Skeletal muscle satellite cell (primary cell): ENCODE results near the gene CYB5R3.

ENCODE experiments used
- H3K27me3 ChIP-seq: 2 replicates; pipeline ENCODE4 v1.7.0; 2013; ENCODE audit warnings: low read length; ENCODE audit not compliant: control insufficient read depth, insufficient read depth
- H3K36me3 ChIP-seq: 2 replicates; pipeline ENCODE4 v1.7.0; 2013; ENCODE audit warnings: mild to moderate bottlenecking, control low read depth, low read length; ENCODE audit not compliant: insufficient read depth
- H3K4me1 ChIP-seq: 2 replicates; pipeline ENCODE4 v1.7.0; 2013; ENCODE audit warnings: low read length; ENCODE audit not compliant: control insufficient read depth, insufficient read depth
- H3K4me2 ChIP-seq: 2 replicates; pipeline ENCODE4 v1.7.0; 2013; ENCODE audit warnings: mild to moderate bottlenecking, low read length
- H3K4me3 ChIP-seq: 2 replicates; pipeline ENCODE4 v1.7.0; 2013; ENCODE audit warnings: low read length
- H3K9ac ChIP-seq: 2 replicates; pipeline ENCODE4 v1.7.0; 2013; ENCODE audit warnings: mild to moderate bottlenecking, low read depth, low read length, moderate library complexity
- H3K9me3 ChIP-seq: replicated peaks from 2 replicates; pipeline ENCODE4 v1.7.0; 2013; ENCODE audit warnings: mild to moderate bottlenecking, control low read depth, low read length

Gene CYB5R3

GRCh38 chr22:42651134-42651533 lies 1.9 kb upstream of the CYB5R3 start:
- no peak overlapping the region for H3K4me3 ChIP-seq
- H3K9ac ChIP-seq = no peak overlapping the region
- H3K36me3 ChIP-seq = no peaks in the 10 kb centered on the region
- H3K4me1 ChIP-seq = peaks cover 28% of the 10 kb centered on the region
- no peaks in the 10 kb centered on the region for H3K27me3 ChIP-seq
- H3K4me2 ChIP-seq = no peak overlapping the region
- no peaks in the 10 kb centered on the region for H3K9me3 ChIP-seq

GRCh38 chr22:42648368-42649245 lies 585 bp downstream of the CYB5R3 start:
- Histone ChIP-seq H3K9ac (peak overlapping the region; percentile 95), H3K4me1 (peaks cover 53% of the 10 kb centered on the region), H3K36me3 (no peaks in the 10 kb centered on the region), H3K4me3 (peak overlapping the region; percentile 88), H3K4me2 (peak overlapping the region; percentile 99), H3K27me3 (no peaks in the 10 kb centered on the region), H3K9me3 (no peaks in the 10 kb centered on the region)

GRCh38 chr22:42648017-42648367 lies 1.2 kb downstream of the CYB5R3 start:
- H3K9me3 ChIP-seq = no peaks in the 10 kb centered on the region
- peak overlapping the region; percentile 99 for H3K4me2 ChIP-seq
- peak overlapping the region; percentile 88 for H3K4me3 ChIP-seq
- H3K27me3 ChIP-seq = no peaks in the 10 kb centered on the region
- no peaks in the 10 kb centered on the region for H3K36me3 ChIP-seq
- peaks cover 54% of the 10 kb centered on the region for H3K4me1 ChIP-seq
- peak overlapping the region; percentile 95 for H3K9ac ChIP-seq

GRCh38 chr22:42646569-42647525 lies 2.3 kb downstream of the CYB5R3 start:
- H3K27me3 ChIP-seq = no peaks in the 10 kb centered on the region
- H3K4me3 ChIP-seq = peak overlapping the region; percentile 56
- H3K4me1 ChIP-seq = peaks cover 59% of the 10 kb centered on the region
- no peaks in the 10 kb centered on the region for H3K9me3 ChIP-seq
- H3K9ac ChIP-seq = peak overlapping the region; percentile 61
- H3K36me3 ChIP-seq = no peaks in the 10 kb centered on the region
- H3K4me2 ChIP-seq = peak overlapping the region; percentile 99

GRCh38 chr22:42645938-42646568 lies 3.1 kb downstream of the CYB5R3 start:
- peak overlapping the region; percentile 61 for H3K9ac ChIP-seq
- no peaks in the 10 kb centered on the region for H3K9me3 ChIP-seq

GRCh38 chr22:42645341-42645937 lies 3.8 kb downstream of the CYB5R3 start:
- H3K27me3 ChIP-seq = no peaks in the 10 kb centered on the region
- peaks cover 61% of the 10 kb centered on the region for H3K4me1 ChIP-seq
- peak overlapping the region; percentile 61 for H3K9ac ChIP-seq
- H3K4me3 ChIP-seq = peak overlapping the region; percentile 56
- H3K36me3 ChIP-seq = no peaks in the 10 kb centered on the region
- peak overlapping the region; percentile 99 for H3K4me2 ChIP-seq
- no peaks in the 10 kb centered on the region for H3K9me3 ChIP-seq

More at GRCh38 chr22:42645938-42646568, 3.1 kb downstream of the CYB5R3 start:
- no peaks in the 10 kb centered on the region for H3K27me3 ChIP-seq
- H3K4me3 ChIP-seq = peak overlapping the region; percentile 56
- H3K4me1 ChIP-seq = peaks cover 61% of the 10 kb centered on the region
- no peaks in the 10 kb centered on the region for H3K36me3 ChIP-seq
- peak overlapping the region; percentile 99 for H3K4me2 ChIP-seq

GRCh38 chr22:42644422-42645340 lies 4.5 kb downstream of the CYB5R3 start:
- H3K4me1 ChIP-seq = peaks cover 63% of the 10 kb centered on the region
- H3K9me3 ChIP-seq = no peaks in the 10 kb centered on the region
- no peaks in the 10 kb centered on the region for H3K36me3 ChIP-seq
- no peaks in the 10 kb centered on the region for H3K27me3 ChIP-seq
- peak overlapping the region; percentile 61 for H3K9ac ChIP-seq
- H3K4me3 ChIP-seq = peak overlapping the region; percentile 56
- H3K4me2 ChIP-seq = peak overlapping the region; percentile 99

GRCh38 chr22:42643634-42644421 lies 5.4 kb downstream of the CYB5R3 start:
- Histone ChIP-seq H3K4me1 (peaks cover 65% of the 10 kb centered on the region), H3K9ac (peak overlapping the region; percentile 61), H3K4me3 (peak overlapping the region; percentile 56), H3K27me3 (no peaks in the 10 kb centered on the region), H3K9me3 (no peaks in the 10 kb centered on the region), H3K36me3 (no peaks in the 10 kb centered on the region), H3K4me2 (peak overlapping the region; percentile 99)

GRCh38 chr22:42642806-42643633 lies 6.2 kb downstream of the CYB5R3 start:
- Histone ChIP-seq H3K4me2 (no peak overlapping the region), H3K4me1 (peaks cover 60% of the 10 kb centered on the region), H3K36me3 (no peaks in the 10 kb centered on the region), H3K27me3 (no peaks in the 10 kb centered on the region), H3K9ac (no peak overlapping the region), H3K9me3 (no peaks in the 10 kb centered on the region), H3K4me3 (no peak overlapping the region)
